Body of pancreas (tissue), 4 donors: ENCODE measurements around the gene SYPL1.

Experiments
- CTCF ChIP-seq, 7 experiments: fragments of 450-650 bp in 4 of 7; fragments of 200-600 bp in 3 of 7; sonication (generic) in 3 of 7; IDR thresholded peaks; one replicate each; pipeline ENCODE4 v1.5.1; 2016 to 2019; ENCODE audit warnings: antibody characterized with exemption in 7 of 7
- POLR2A ChIP-seq, 3 donors: fragments of 450-650 bp; IDR thresholded peaks; one replicate each; pipeline ENCODE4 v1.6.1; 2016; ENCODE audit warnings: antibody characterized with exemption in 3 of 3, mild to moderate bottlenecking in 2 of 3

GRCh38 chr7:106088014-106088413 is 24.1 kb downstream of the SYPL1 start:
- TF ChIP-seq POLR2A (IDR thresholded peaks at IDR 0.05) (no peak), CTCF (IDR thresholded peaks at IDR 0.05) (no peak)
